ACHN (cell line): Measurements from ENCODE around the gene BIN1.
A peak's percentile ranks its signal among the peaks of the same experiment; 100 is the strongest.

Experiments used
- DNase-seq: peaks from one replicate; pipeline ENCODE4 v3.0.0-alpha.2; 2015
- in situ Hi-C: cut with HindIII; loops from 2 replicates; pipeline ENCODE4 v1.10.0; 2017; ENCODE audit warnings: low sequenced_read_pairs, low pct_ligation_motif_present, low pct_unique_long_range_greater_than_20kb

The BIN1 gene

DNA sequence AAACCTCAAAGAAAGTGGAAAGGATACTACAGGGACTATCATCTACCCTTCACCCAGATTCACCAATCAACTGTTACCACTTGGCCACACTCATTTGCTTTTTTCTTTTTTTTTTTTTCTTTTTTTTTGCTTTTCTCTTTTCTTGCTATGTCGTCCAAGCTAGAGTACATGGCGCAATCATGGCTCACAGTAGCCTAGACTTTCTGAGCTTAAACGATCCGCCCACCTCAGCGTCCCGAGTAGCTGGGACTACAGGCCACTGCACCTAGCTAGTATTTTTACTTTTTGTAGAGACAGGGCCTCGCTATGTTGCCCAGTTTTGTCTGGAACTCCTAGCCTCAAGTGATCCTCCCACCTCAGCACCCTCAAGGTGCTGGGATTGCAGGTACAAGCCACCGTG is 24.0 kb downstream of the BIN1 start:
- in situ Hi-C loops, result no loop called here
- DNase-seq, result no peak

DNA sequence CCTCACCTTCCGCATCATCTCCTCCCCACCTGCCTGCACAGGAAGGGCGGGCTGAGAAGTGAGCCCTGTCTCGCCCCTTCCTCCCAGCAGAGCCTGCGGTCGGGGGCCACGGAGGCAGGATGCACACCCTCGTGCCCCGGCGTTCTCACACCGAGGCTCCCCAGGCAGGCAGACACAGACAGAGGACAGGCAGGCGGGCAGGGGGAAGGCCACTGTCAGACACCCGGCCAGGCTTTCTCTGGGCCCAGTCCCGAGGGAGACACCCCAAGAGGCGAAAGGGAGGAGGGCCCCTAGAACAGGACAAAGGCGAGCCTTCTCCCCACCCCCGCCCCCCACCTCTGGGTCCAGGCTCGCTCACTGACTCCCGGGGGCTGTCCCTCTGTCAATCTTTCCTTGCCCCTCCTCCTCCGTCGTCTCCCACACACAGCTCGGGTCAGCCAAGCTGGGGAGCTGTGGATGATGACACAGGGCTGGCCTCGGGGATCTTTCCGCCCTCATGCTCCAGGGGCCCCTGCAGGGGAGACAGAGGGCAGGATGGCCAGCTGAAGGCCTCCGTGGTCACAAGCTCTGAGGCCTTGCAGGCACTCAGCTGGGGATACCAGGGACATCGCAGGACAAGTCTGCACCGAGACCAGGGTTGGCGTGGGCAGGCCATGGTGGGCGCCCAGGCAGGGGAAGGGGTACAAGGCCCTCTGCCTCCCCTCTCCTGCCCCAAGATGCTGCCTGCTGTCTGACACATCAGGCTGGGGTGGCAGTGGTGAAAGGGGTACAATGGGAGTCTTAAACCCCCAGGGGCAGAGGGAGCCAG is 24.9 kb downstream of the BIN1 start:
- in situ Hi-C loops, result no loop called here
- no peak for DNase-seq

DNA sequence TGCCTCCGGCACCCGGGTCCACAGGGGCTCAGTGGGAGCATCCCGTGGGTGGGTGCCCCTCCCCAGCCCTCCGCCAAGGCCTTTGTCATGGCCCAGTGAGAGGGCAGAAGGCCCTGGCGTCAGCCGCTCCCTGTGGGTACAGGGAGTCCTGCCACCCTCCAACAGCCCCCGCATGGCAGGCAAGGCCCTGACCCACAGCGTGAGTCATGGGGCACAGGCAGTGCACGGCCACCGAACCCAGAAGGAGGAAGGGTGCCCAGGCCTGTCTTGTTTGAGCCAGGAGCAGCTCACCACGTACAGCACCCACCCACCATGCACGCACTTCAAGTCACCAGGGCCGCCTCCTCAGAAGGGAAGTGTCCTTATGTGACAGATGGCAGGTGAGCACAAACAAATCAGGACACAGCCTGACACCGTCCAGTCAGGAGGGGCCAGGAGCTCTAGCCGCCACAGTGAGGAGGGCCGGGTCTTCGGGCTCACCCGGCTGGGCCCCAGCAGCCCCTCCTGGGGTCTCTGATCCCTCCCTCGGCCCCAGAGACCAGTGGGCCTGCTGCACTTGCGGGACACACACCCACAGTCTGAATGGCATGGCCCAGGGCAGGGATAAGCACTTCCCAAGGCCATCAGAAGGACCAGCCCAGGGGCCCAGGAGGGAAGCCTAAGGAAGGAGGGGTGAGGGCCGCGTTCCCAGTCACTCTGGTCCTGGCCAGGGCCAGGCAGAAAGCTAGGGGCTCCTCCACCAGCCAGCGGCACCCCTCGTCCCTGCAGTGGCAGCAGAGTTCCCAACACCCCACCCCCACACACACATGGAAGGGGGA is 25.8 kb downstream of the BIN1 start:
- in situ Hi-C loops, result no loop called here

GRCh38 chr2:127080226-127080937 is 26.6 kb downstream of the BIN1 start:
- in situ Hi-C loops, result no loop called here
- DNase-seq, result no peak

More for the DNA sequence above, 25.8 kb downstream of the BIN1 start:
- peak; percentile 36 for DNase-seq

- DNase-seq, result no peak
- in situ Hi-C loops, result no loop called here
Measured at GRCh38 chr2:127079358-127079920, 27.5 kb downstream of the BIN1 start.

GRCh38 chr2:127078666-127079270 is 28.2 kb downstream of the BIN1 start:
- no peak for DNase-seq
- in situ Hi-C loops, result no loop called here

DNA sequence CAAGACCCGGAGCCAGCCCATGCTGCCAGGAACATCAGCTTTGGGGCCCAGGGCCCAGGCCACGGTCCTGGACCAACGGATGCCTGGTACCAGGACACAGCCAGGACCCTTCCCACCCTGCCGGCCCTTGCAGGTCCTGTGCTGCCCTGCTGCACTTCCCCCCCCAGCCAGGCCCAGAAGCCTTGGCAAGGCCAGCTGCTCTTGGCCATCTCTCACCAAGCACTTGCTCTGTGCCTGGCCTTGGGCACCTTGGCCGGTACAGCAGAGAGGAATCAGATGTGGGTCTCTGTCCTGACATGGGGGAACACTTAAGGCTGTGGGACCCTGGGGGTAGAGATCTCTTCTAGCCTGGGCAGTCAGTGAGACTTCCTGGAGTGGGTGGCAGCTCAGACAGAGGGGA is 28.9 kb downstream of the BIN1 start:
- DNase-seq, result no peak
- in situ Hi-C loops, result no loop called here

GRCh38 chr2:127076924-127077323 is 30.0 kb downstream of the BIN1 start:
- in situ Hi-C loops, result no loop called here
- no peak for DNase-seq

- in situ Hi-C loops, result no loop called here
Measured at GRCh38 chr2:127076290-127076689, 30.7 kb downstream of the BIN1 start.

DNA sequence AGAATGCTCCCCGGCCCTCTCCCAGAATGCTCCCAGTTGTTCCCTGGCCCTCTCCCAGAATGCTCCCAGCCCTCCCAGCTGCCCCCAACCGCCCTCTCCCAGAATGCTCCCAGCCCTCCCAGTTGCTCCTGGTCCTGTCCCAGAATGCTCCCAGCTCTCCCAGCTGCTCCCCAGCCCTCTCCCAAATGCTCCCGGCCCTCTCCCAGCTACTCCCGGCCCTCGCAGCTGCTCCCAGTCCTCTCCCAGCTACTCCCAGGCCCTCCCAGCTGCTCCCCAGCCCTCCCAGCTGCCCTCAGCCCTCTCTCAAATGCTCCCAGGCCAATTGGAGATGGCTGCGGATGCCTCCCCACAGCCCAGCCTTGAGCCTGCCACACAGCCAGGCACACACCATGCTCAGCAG is 31.1 kb downstream of the BIN1 start:
- no peak for DNase-seq
- in situ Hi-C loops, result no loop called here

More at GRCh38 chr2:127076290-127076689, 30.7 kb downstream of the BIN1 start:
- DNase-seq, result no peak

GRCh38 chr2:127074936-127075335 is 32.0 kb downstream of the BIN1 start:
- no peak for DNase-seq
- in situ Hi-C loops, result no loop called here

GRCh38 chr2:127074358-127074757 is 32.6 kb downstream of the BIN1 start:
- in situ Hi-C loops, result no loop called here
- DNase-seq, result no peak

DNA sequence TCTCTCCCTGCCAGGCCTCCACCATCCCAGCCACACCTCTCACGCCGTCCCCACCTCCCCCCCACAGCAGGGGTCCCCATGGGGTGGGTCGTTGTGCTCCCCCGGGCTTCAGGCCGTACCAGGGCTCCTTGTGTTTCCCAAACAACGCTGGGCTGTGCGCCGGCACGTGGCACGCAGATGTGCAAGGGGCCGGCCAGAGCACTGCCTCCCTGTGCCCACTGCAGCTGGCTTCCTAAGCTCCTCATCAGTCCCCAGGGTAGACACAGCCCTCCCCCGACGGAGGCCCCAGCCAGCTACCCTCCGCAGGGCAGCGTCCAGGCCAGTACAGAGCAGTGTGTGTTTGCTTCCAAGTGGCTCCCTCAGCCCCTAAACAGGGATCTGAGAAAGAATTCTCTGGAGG is 34.0 kb downstream of the BIN1 start:
- in situ Hi-C loops, result no loop called here
- DNase-seq, result no peak

- in situ Hi-C loops, result no loop called here
Measured at GRCh38 chr2:127072396-127072795, 34.6 kb downstream of the BIN1 start.

DNA sequence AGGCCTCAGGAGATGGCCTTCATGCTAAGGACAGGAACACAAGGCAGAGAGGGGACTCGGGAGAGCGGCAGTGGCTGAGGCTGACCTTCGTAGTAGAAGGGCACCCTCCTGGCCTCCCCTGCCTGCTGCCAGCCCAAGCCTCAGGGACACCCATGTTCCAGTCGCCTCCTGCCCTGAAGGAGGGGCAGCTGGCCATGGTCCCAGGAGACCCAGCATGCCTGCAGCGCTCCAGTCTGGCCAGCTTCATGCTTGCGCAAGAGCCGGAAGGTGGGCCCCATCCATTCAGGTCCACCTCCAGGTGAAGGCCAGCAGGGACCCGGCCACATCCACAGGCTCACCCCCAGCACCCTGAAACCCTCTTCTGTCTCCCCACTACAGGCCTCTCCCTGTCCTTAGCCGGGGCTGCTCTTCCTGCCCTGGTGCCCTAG is 35.0 kb downstream of the BIN1 start:
- DNase-seq, result no peak
- in situ Hi-C loops, result no loop called here

More at GRCh38 chr2:127072396-127072795, 34.6 kb downstream of the BIN1 start:
- no peak for DNase-seq

DNA sequence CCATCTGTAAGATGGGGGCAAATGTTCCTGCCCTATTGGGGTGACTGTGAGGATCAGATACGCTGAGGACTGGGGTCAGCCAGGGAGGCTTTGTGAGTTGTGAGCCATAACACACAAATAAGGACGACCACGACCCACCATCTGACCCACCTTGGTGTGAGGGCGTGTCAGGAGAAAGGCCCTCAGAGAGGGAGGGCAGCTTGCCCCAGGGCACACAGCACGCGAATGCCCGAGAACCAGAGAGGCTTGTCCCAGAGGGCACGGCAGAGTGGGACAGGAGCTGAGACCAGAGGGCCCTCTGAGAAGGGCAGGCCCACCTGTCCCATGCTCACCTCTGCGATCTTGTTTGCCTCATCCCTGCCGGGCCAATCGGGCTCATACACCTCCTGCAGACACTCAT is 36.7 kb downstream of the BIN1 start:
- in situ Hi-C loops, result no loop called here
- DNase-seq, result no peak

- no peak for DNase-seq
- in situ Hi-C loops, result no loop called here
Measured at GRCh38 chr2:127069536-127069935, 37.4 kb downstream of the BIN1 start.

DNA sequence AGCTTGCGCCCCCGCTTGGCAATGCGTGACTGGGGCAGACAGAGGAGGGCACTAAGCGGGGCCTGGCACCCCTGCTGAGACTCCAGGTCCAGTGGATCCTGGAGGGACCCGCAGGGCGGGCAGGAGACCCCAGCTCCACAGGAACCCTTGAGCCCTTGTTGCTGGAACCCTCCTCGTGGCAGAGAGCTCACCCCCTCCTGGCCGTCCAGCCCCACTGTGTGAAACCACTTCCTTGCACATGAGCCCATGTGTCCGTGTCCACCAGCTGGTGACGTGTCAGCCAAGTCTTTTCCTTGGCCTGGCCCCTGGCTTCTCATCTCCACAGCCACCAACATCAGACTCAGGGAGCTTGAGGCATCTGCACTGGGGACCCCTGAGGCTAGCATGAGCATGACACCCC is 38.0 kb downstream of the BIN1 start:
- in situ Hi-C loops, result no loop called here
- DNase-seq, result no peak
